Measurements from ENCODE around the gene C8B. TPM values are rescaled to one million over a fixed set of nuclear protein-coding genes. Genes with fewer than 3 reads are reported as not detected.

C8B gene
- total and polyA plus RNA-seq, 2 of the 13 experiments (the other 11 are each of a cell fraction or from before 2014, with no cell fraction given): 8.4 to 11.3 TPM

GRCh38 chr1:56970280-56970679 lies 4.5 kb upstream of the C8B start (continued):
- TF ChIP-seq EED (CRISPR knock-in tag; IDR thresholded peaks at IDR 0.05) (no peak), JUNB (CRISPR knock-in tag; IDR thresholded peaks at IDR 0.05; ENCODE audit: borderline replicate concordance) (no peak), ZSCAN22 (CRISPR knock-in tag; IDR thresholded peaks at IDR 0.05) (no peak), ETV5 (CRISPR knock-in tag; IDR thresholded peaks at IDR 0.05; ENCODE audit: borderline replicate concordance) (no peak), HNF4A (CRISPR knock-in tag; IDR thresholded peaks at IDR 0.05) (peak; percentile 51), ZNF709 (CRISPR knock-in tag; IDR thresholded peaks at IDR 0.05) (no peak), GTF2F1 (IDR thresholded peaks at IDR 0.05; ENCODE audit: low read length) (no peak), ZBTB21 (CRISPR knock-in tag; IDR thresholded peaks at IDR 0.05) (no peak), ZBTB43 (CRISPR knock-in tag; conservative IDR thresholded peaks at IDR 0.05) (no peak), ZNF891 (CRISPR knock-in tag; IDR thresholded peaks at IDR 0.05) (no peak)

- in situ Hi-C loops (cut with HindIII; ENCODE audit: extremely low pct_ligation_motif_present, low pct_unique_long_range_greater_than_20kb): loop anchor here (5.0 kb wide), 1 partner anchor 137 kb away; no protein-coding TSS in a partner anchor
- no peak overlapping the region for H3K27ac ChIP-seq (ENCODE audit: extremely low read length, insufficient read depth, low read length)
- ChIA-PET CTCF (ENCODE audit: low intra/inter-chr PET ratio, low total read pairs) (interaction anchor here (3.2 kb wide), 1 partner anchor 138 kb away, joined by 51 read pairs; no protein-coding TSS in a partner anchor), POLR2A (interaction anchor here (1.0 to 2.3 kb wide), 3 partner anchors 58 to 137 kb away, joined by 3 to 11 read pairs (median 4); no protein-coding TSS in a partner anchor)
- H3K4me1 ChIP-seq (ENCODE audit: insufficient read depth, low read length): peaks cover 69% of the 10 kb centered on the region
- DNase-seq (ENCODE audit: low spot score) (no peak), FAIRE-seq (no peak), ATAC-seq (no peak)
- no peaks in the 10 kb centered on the region for H3K36me3 ChIP-seq (replicated peaks in 1 of 2; ENCODE audit: control insufficient read depth in 1 of 2, insufficient read depth in 2 of 2, low read length in 2 of 2)
- no peak overlapping the region for H3K9ac ChIP-seq (ENCODE audit: insufficient read depth, low read depth, low read length)
- no peak overlapping the region for H2AFZ ChIP-seq (ENCODE audit: low read length)
- H3K27me3 ChIP-seq (ENCODE audit: control insufficient read depth in 1 of 2, insufficient read depth in 2 of 2, low read length in 2 of 2): no peaks in the 10 kb centered on the region
- no peaks in the 10 kb centered on the region for H3K9me3 ChIP-seq (ENCODE audit: low read length)
- intact Hi-C loops (cut with micrococcal nuclease; ENCODE audit: unreplicated experiment): loop anchor here (1.0 to 10.0 kb wide), 2 partner anchors 96 to 137 kb away; no protein-coding TSS in a partner anchor
- H4K20me1 ChIP-seq (ENCODE audit: insufficient read depth, low read length): no peaks in the 10 kb centered on the region
- no peak overlapping the region for H3K4me3 ChIP-seq (replicated peaks in 1 of 3; ENCODE audit: insufficient read depth in 1 of 3, low read depth in 2 of 3, low read length in 3 of 3)
- H3K4me2 ChIP-seq (ENCODE audit: low read depth, low read length): no peak overlapping the region
- WGBS (ENCODE audit: low lambda C conversion rate): 88% methylated on average over 2 of the region's 2 CpGs
- no TSS peak for BruUV-seq (replicated peaks)
- H3K79me2 ChIP-seq (ENCODE audit: insufficient read depth, low read length): no peaks in the 10 kb centered on the region
- TF ChIP-seq ZFX (CRISPR knock-in tag; IDR thresholded peaks at IDR 0.05; ENCODE audit: low read depth) (no peak), TERF1 (CRISPR knock-in tag; IDR thresholded peaks at IDR 0.05) (no peak), ZSCAN25 (CRISPR knock-in tag; IDR thresholded peaks at IDR 0.05) (no peak), HNRNPK (IDR thresholded peaks at IDR 0.05; ENCODE audit: low read depth, low read length, poor library complexity, severe bottlenecking) (no peak), ZFP82 (CRISPR knock-in tag; IDR thresholded peaks at IDR 0.05; ENCODE audit: borderline replicate concordance) (no peak), ZNF605 (CRISPR knock-in tag; IDR thresholded peaks at IDR 0.05) (no peak), ZFY (CRISPR knock-in tag; IDR thresholded peaks at IDR 0.05) (no peak), SP4 (CRISPR knock-in tag; IDR thresholded peaks at IDR 0.05) (no peak), TMF1 (CRISPR knock-in tag; IDR thresholded peaks at IDR 0.05; ENCODE audit: low read depth) (no peak), SNAI1 (CRISPR knock-in tag; IDR thresholded peaks at IDR 0.05; ENCODE audit: borderline replicate concordance) (no peak)
Measured at GRCh38 chr1:56968878-56969495, 3.2 kb upstream of the C8B start.

Data from HepG2 (cell line).